ENCODE data around the gene RPRD1B. TPM values are rescaled to one million over a fixed set of nuclear protein-coding genes. Genes with fewer than 3 reads are reported as not detected.

The RPRD1B gene
- total and polyA plus RNA-seq, 2 of the 13 experiments (the other 11 are each of a cell fraction or from before 2014, with no cell fraction given) = 31.1 to 41.5 TPM

DNA sequence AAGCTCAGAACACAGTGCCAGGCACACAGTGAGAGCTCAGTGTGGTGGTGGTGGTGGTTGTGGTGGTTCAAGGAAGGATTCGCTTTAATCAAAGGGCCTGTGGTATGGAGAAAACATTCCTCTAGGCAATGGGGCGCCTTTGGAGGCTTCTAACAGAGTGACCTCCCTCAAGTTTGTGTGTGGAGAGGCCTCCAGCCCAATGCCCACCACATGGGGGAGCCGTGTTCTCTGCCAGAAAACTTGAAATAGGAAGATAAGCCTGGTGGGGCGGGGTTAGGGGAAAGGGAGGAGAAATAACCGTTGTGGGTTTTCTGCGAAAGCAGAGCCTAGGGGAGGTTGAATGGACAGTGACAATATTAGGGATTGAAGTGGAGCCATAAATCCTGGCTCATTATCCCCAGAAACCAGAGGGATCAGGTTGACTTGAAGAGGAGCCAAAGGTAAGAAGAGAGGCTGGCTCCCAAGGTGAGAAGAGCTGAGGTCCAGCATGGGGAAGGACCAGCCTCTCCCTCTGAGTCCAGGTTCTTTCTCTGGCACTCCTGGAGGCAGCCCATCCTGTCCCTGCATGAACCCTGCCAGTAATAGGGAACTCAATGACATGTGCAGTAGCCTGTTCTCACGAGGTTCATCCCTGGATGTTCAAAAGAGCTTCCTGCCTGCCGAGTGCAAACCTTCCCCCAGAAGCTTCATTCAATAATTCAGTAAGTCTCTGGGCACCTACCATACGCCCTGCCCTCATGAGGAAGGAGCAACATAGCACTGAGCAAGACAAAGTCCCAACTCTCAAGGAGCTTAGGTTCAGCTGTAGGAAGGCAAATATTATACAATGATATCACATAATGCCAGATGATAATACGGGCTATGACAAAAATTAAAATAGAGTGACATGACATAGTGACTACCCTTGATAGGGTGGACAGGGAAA lies 80.1 kb downstream of the RPRD1B start (continued):
- TF ChIP-seq ZNF607 (CRISPR knock-in tag; IDR thresholded peaks at IDR 0.05; ENCODE audit: borderline replicate concordance) = no peak
- TF ChIP-seq ZNF720 (CRISPR knock-in tag; IDR thresholded peaks at IDR 0.05) = no peak
- TF ChIP-seq STAT5B (CRISPR knock-in tag; IDR thresholded peaks at IDR 0.05) = no peak
- TF ChIP-seq HDAC6 (IDR thresholded peaks at IDR 0.05; ENCODE audit: low read depth, low read length) = no peak
- no peak for TF ChIP-seq IRF9 (CRISPR knock-in tag; IDR thresholded peaks at IDR 0.05; ENCODE audit: borderline replicate concordance)
- no peak for TF ChIP-seq EP300 (IDR thresholded peaks at IDR 0.05; ENCODE audit: low read depth in 2 of 2, low read length in 2 of 2)
- TF ChIP-seq EP300 (CRISPR knock-in tag; IDR thresholded peaks at IDR 0.05; ENCODE audit: borderline replicate concordance) = no peak
- TF ChIP-seq IRX3 (CRISPR knock-in tag; IDR thresholded peaks at IDR 0.05; ENCODE audit: borderline replicate concordance, low read depth) = no peak
- no peak for TF ChIP-seq TRAFD1 (CRISPR knock-in tag; IDR thresholded peaks at IDR 0.05; ENCODE audit: borderline replicate concordance)
- TF ChIP-seq ZNF598 (CRISPR knock-in tag; IDR thresholded peaks at IDR 0.05; ENCODE audit: borderline replicate concordance) = no peak
- TF ChIP-seq PAX8 (CRISPR knock-in tag; IDR thresholded peaks at IDR 0.05; ENCODE audit: borderline replicate concordance) = no peak
- TF ChIP-seq RORA (CRISPR knock-in tag; IDR thresholded peaks at IDR 0.05) = no peak
- TF ChIP-seq ELF3 (CRISPR knock-in tag; IDR thresholded peaks at IDR 0.05) = no peak
- no peak for TF ChIP-seq ZNF446 (CRISPR knock-in tag; IDR thresholded peaks at IDR 0.05)
- TF ChIP-seq ZMYM2 (CRISPR knock-in tag; IDR thresholded peaks at IDR 0.05) = no peak
- TF ChIP-seq SMC3 (IDR thresholded peaks at IDR 0.05; ENCODE audit: low read length) = peak; percentile 77
- TF ChIP-seq HOXA7 (CRISPR knock-in tag; IDR thresholded peaks at IDR 0.05) = no peak
- TF ChIP-seq ZNF17 (CRISPR knock-in tag; IDR thresholded peaks at IDR 0.05) = no peak
- TF ChIP-seq SP1 (IDR thresholded peaks at IDR 0.05) = no peak
- TF ChIP-seq SP1 (CRISPR knock-in tag; IDR thresholded peaks at IDR 0.05) = no peak
- TF ChIP-seq ZNF281 (CRISPR knock-in tag; IDR thresholded peaks at IDR 0.05; ENCODE audit: borderline replicate concordance) = no peak
- no peak for TF ChIP-seq ZNF572 (CRISPR knock-in tag; IDR thresholded peaks at IDR 0.05)
- 0 out of 2 replicates have a peak, but pooled peaks have one; percentile 32 for TF ChIP-seq IRF2 (CRISPR knock-in tag; IDR thresholded peaks at IDR 0.05)
- no peak for TF ChIP-seq LCORL (IDR thresholded peaks at IDR 0.05)
- no peak for TF ChIP-seq LCORL (CRISPR knock-in tag; IDR thresholded peaks at IDR 0.05)
